Activated naive CD8-positive, alpha-beta T cell treated with anti-CD3 and anti-CD28 coated beads, Interleukin-2, amount 50 U/mL, for 16 hours (primary cell): Measurements from ENCODE around the gene IP6K1.
"Not testable (repeated sequence)": the region's sequence is repeated elsewhere in the genome, so short reads cannot be mapped to it uniquely, and the experiment has no call there.

Source experiments
- DNase-seq: peaks from one replicate; pipeline ENCODE4 v3.0.0-alpha.2; 2020; ENCODE audit warnings: low read depth, low spot score

Gene IP6K1

DNA sequence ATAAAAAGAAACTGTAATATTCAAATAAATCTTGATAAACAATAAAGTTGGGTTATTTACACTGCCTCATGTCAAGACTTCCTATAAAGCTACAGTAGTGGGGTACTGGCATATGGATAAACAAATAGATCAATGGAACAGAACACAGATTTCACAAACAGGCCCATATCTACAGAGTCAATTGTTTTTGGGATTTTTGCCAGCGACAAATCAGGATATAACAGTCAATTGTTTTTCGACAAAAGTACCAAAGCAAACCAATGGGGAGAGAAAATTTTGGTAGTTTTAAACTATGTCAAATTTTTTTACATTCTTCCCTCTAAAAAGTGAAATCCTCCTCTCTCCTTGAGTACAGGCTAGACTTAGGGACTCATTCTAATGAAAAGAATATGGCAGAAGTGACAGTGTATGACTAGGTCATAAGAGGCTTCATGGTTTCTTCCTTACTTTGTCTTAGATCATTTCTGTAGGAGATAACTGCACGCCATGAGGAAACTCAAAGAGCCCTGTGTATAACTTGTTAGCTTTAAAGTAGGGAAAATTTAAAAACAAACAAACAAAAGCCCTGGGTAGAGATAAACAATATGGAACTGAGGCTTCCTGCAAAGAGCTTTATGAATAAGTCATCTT lies 16.9 kb downstream of the IP6K1 start:
- no peak for DNase-seq

GRCh38 chr3:49763981-49764380 lies 22.4 kb downstream of the IP6K1 start:
- DNase-seq = no peak

GRCh38 chr3:49761661-49762060 lies 24.7 kb downstream of the IP6K1 start:
- no peak for DNase-seq

GRCh38 chr3:49759226-49759625 lies 27.1 kb downstream of the IP6K1 start:
- no peak for DNase-seq

DNA sequence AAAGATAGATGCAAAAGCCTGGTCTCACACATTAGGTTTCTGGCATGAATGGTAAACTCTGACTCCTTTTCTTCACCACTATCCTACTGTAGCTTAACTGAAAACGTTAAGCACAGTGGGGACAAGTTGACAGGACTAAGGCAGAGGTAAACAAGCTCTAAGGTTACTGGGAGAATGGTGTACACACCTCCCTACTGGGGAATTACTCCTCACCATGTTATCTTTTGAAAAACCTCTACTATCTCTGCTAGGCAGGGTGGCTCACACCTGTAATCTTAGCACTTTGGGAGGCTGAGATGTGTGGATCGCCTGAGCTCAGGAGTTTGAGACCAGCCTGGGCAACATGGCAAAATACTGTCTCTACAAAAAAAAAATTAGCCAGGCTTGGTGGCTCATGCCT lies 29.1 kb downstream of the IP6K1 start:
- DNase-seq = no peak

GRCh38 chr3:49756036-49756435 lies 30.3 kb downstream of the IP6K1 start:
- no peak for DNase-seq

DNA sequence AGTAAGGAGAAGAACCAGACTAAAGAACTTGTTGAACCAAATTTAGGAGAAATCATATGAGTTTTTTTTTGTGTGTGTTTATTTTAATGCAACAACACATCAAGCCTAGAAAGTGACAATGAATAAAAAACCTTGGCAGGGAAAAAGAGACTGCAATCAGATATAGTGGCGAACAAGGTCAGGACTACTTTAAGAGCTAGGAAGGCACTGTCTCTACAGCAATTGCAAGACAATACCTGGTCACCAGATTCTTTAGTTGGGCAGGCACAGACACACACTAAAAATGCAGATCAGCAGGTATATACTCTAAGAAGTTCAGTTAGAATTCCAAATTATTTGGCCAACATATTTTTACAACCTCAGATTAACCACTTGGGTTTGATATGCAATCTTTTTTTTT lies 31.8 kb downstream of the IP6K1 start:
- DNase-seq = no peak

DNA sequence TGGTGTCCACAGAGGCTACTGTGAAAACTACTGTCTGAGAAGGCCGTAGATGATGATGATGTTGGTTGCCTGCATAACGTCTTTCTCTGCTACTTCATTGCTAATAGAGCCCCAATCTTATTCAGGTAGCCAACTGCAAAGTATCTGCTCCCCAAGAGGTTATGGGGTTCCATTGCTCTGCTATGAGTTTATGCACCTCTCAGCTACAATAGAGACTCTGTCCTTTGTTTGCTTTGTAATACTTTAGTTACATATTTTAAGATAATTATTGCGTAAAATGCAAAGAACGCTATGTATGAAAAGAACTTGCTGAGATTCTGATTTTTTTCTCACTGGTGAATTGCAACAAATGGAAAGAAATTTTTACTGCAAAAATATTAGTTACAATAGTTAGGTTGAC lies 34.8 kb downstream of the IP6K1 start:
- no peak for DNase-seq

DNA sequence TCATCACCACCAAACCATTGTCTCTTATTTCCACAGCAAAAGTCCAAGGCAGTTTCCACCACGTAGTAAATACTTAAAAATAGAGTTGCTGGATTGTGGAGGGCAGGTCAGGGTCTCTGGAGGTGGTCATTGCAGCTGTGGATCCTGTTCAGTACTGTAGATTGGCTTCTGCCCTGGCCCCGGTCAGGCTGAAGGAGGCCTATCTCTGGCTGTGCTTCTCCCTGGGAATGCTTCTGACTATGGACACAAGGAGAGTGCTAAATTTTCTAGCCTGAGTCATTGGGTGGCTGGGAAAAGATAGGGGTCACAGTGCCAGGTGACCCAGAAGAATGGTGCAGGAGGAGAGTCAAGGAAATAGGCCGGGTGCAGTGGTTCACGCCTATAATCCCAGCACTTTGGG lies 36.3 kb downstream of the IP6K1 start:
- DNase-seq = no peak

- DNase-seq = not testable (repeated sequence)
Observed at GRCh38 chr3:49748874-49749273, 37.5 kb downstream of the IP6K1 start.

GRCh38 chr3:49747792-49748480 lies 38.4 kb downstream of the IP6K1 start:
- no peak for DNase-seq

- no peak for DNase-seq
Observed at GRCh38 chr3:49745986-49746385, 40.4 kb downstream of the IP6K1 start.

DNA sequence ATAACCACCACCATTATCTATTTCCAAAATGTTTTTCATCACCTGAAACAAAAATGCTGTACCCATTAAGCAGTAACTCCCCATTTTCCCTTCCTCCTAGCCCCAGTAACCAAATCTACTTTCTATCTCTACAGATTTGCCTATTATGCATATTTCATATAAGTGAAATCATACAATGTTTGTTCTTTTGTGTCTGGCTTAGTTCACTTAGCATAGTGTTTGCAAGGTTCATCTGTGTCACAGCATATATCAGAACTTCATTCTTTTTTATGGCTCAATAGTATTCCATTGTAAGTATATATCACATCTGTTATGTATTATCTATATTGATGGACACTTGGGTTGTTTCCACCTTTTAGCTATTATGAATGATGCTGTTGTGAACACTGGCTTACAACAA lies 45.9 kb downstream of the IP6K1 start:
- no peak for DNase-seq

GRCh38 chr3:49738067-49738713 lies 48.2 kb downstream of the IP6K1 start:
- DNase-seq = no peak

DNA sequence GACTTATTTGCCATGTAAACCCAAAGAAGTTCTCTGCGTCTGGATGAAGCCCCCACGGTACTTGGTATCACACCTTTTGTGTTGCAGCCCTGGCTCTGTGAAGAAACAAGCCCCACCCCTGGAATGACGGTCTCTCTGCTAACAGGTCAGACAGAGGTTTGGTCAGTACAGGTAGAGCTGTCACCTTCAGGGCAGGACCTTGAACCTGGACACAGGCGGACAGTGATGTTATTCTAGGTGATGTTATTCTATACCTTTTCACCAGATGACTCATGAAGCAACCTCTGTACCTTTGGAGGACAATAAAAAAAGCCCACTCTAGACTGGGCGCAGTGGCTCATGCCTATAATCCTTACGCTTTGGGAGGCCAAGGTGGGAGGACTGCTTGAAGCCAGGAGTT lies 51.6 kb downstream of the IP6K1 start:
- DNase-seq = no peak

DNA sequence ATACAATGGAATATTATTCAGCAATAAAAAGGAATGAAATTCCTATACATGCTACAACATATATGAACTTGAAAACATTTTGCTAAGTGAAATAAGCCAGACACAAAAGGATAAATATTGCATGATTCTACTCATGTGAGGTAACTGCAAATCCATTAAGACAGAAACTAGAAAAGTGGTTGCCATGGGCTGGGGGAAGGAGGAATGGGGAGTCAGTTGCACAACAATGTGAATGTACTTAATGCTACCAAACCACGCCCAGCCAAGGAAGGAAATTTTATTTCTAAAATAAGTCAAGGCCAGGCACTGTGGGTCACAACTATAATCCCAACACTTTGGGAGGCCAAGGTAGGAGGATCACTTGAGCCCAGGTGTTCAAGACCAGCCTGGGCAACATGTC lies 52.8 kb downstream of the IP6K1 start:
- no peak for DNase-seq

GRCh38 chr3:49732597-49732996 lies 53.7 kb downstream of the IP6K1 start:
- no peak for DNase-seq

DNA sequence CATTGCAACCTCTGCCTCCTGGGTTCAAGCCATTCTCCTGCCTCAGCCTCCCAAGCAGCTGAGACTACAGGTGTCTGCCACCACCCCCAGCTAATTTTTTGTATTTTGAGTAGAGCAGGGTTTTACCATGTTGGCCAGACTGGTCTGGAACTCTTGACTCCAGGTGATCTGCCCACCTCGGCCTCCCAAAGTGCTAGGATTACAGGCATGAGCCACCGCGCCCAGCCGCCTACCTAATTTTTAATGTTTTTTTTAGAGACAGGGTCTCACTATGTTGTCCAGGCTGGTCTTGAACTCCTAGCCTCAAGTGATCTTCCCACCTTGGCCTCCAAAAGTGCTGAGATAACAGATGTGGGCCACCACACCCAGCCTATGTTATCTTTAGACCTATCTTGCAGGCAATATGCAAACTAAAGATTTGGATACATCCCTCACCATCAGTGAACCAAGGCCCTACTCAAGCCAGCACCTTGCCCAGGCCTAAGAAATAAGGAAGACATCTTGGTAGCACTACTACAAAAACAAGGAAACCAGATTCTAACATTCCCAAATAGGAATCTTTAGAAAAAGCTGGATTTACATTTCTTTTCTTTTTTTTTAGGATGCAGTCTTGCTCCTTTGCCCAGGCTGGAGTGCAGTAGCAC lies 56.3 kb downstream of the IP6K1 start:
- no peak for DNase-seq

GRCh38 chr3:49727924-49728361 lies 58.4 kb downstream of the IP6K1 start:
- no peak for DNase-seq

DNA sequence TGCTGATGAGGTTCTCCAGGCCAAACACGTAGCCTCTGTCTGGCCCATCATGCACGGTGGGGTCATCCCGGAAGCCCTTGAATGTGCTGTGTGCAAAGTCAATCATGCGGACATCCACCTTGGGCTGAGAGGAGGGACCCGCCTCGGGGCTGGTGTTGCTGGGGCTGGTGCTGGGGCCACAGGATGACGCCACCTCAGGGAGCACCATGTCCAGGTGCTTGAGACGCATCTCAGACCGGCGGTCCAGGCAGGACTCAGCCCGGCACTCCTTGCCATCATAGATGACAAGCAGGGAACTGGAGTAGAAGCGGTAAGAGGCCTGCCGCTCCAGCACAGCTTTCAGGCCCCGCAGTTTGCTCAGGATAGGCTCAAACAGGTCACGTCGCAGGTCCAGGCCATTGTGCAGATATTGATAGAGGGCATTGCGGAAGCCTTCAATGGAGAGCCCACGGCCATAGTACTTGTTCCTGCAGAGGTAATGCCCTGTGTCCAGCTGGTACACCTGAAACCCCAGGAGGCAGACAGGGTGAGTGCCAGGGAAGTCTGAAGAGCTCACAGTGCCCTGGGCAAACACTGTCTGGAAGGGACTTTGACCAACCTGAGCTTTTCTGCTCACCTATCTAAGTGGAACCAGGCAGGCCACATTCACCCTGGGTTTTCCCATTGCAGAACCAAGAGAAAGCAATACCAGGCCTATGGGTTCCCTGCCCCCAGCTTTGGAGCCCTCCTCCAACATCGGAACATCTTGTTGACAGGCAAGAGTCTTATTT lies 59.0 kb downstream of the IP6K1 start:
- no peak for DNase-seq

GRCh38 chr3:49725906-49726681 lies 60.2 kb downstream of the IP6K1 start:
- no peak for DNase-seq
